Stimulated activated CD4-positive, alpha-beta T cell treated with anti-CD3 and anti-CD28 coated beads, Interleukin-1b, Interleukin-23, amount 100 ng/mL, for 1 hour (primary cell): Measurements from ENCODE around the gene TAL1.

Source experiments
- DNase-seq, 2 donors: peaks; one replicate each; pipeline ENCODE4 v3.0.0-alpha.2; 2020; ENCODE audit warnings: low read depth in 2 of 2

The TAL1 gene

GRCh38 chr1:47175227-47175934 is 56.6 kb downstream of the TAL1 start:
- DNase-seq: peak in 1 of 2 donors; percentile 19

GRCh38 chr1:47174656-47175020 is 57.4 kb downstream of the TAL1 start:
- DNase-seq: no peak

DNA sequence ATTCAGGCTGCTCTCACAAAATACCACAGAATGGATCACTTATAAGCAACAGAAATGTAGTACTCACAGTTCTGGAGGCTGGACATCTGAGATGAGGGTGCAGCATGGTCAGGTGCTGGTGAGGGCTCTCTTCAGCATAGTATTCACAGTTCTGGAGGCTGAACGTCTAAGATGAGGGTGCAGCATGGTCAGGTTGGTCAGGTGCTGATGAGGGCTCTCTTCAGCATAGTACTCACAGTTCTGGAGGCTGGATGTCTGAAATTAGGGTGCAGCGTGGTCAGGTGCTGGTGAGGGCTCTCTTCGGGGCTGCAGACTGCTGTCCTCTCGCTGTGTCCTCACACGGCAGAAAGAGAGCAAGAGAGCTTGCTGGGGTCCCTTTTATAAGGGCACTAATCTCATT is 59.2 kb downstream of the TAL1 start:
- DNase-seq: no peak
